ENCODE results near the gene CNIH1.
"Not testable (repeated sequence)": the region's sequence is repeated elsewhere in the genome, so short reads cannot be mapped to it uniquely, and the experiment has no call there.

Gene CNIH1

GRCh38 chr14:54420478-54421142, 20.6 kb downstream of the CNIH1 start:
- Histone ChIP-seq H3K79me2 (ENCODE audit: insufficient read depth, low read length) (no peaks in the 10 kb centered on the region), H3K4me3 (ENCODE audit: insufficient read depth, low read length, poor library complexity, severe bottlenecking) (no peak overlapping the region), H3K9me3 (ENCODE audit: insufficient read depth, low read length) (no peaks in the 10 kb centered on the region), H3K9ac (ENCODE audit: low read length) (no peak overlapping the region), H3F3A (ENCODE audit: insufficient read depth) (peaks cover 37% of the 10 kb centered on the region), H3K27ac (ENCODE audit: low read depth, low read length) (no peak overlapping the region), H3K9me2 (replicated peaks; ENCODE audit: insufficient read depth, low read length) (no peaks in the 10 kb centered on the region), H4K20me1 (ENCODE audit: low read depth, low read length) (no peaks in the 10 kb centered on the region), H3K27me3 (ENCODE audit: low read length) (no peaks in the 10 kb centered on the region), H3K4me2 (ENCODE audit: low read depth, low read length, poor library complexity, severe bottlenecking) (no peak overlapping the region), H3K36me3 (ENCODE audit: low read length) (peaks cover 24% of the 10 kb centered on the region; the same call in 1 of the 2 replicates), H2AFZ (ENCODE audit: low read depth, low read length, severe bottlenecking) (no peak overlapping the region)
- TF ChIP-seq EZH2phosphoT487 (conservative IDR thresholded peaks at IDR 0.05; ENCODE audit: low read length) (no peak), CTCF (IDR thresholded peaks at IDR 0.05; ENCODE audit: insufficient read depth, low read length, poor library complexity, severe bottlenecking) (no peak)

- Histone ChIP-seq H3K27ac (ENCODE audit: low read depth, low read length) (no peak overlapping the region), H3K36me3 (ENCODE audit: low read length) (peaks cover 54% of the 10 kb centered on the region), H3F3A (ENCODE audit: insufficient read depth) (no peaks in the 10 kb centered on the region), H3K9me2 (replicated peaks; ENCODE audit: insufficient read depth, low read length) (no peaks in the 10 kb centered on the region), H3K9ac (ENCODE audit: low read length) (no peak overlapping the region), H3K9me3 (ENCODE audit: insufficient read depth, low read length) (no peaks in the 10 kb centered on the region), H4K20me1 (ENCODE audit: low read depth, low read length) (no peaks in the 10 kb centered on the region), H3K4me2 (ENCODE audit: low read depth, low read length, poor library complexity, severe bottlenecking) (no peak overlapping the region), H3K79me2 (ENCODE audit: insufficient read depth, low read length) (no peaks in the 10 kb centered on the region), H3K4me3 (ENCODE audit: insufficient read depth, low read length, poor library complexity, severe bottlenecking) (no peak overlapping the region), H2AFZ (ENCODE audit: low read depth, low read length, severe bottlenecking) (no peak overlapping the region), H3K27me3 (ENCODE audit: low read length) (no peaks in the 10 kb centered on the region)
- TF ChIP-seq EZH2phosphoT487 (conservative IDR thresholded peaks at IDR 0.05; ENCODE audit: low read length) (no peak), CTCF (IDR thresholded peaks at IDR 0.05; ENCODE audit: insufficient read depth, low read length, poor library complexity, severe bottlenecking) (no peak)
Measured at GRCh38 chr14:54411371-54411770, 29.8 kb downstream of the CNIH1 start.

- H3K9ac ChIP-seq (ENCODE audit: low read length): no peak overlapping the region
Measured at GRCh38 chr14:54410215-54410614, 31.0 kb downstream of the CNIH1 start.

GRCh38 chr14:54403401-54404005, 37.7 kb downstream of the CNIH1 start:
- H3K79me2 ChIP-seq (ENCODE audit: insufficient read depth, low read length): peaks cover 46% of the 10 kb centered on the region
- not testable (repeated sequence) for H4K20me1 ChIP-seq (ENCODE audit: low read depth, low read length); H2AFZ ChIP-seq (ENCODE audit: low read depth, low read length, severe bottlenecking)

More at GRCh38 chr14:54410215-54410614, 31.0 kb downstream of the CNIH1 start:
- no peak overlapping the region for H3K4me3 ChIP-seq (ENCODE audit: insufficient read depth, low read length, poor library complexity, severe bottlenecking)
- H3K9me2 ChIP-seq (replicated peaks; ENCODE audit: insufficient read depth, low read length): no peaks in the 10 kb centered on the region
- H3K27ac ChIP-seq (ENCODE audit: low read depth, low read length): no peak overlapping the region
- no peaks in the 10 kb centered on the region for H3K79me2 ChIP-seq (ENCODE audit: insufficient read depth, low read length)
- H3K4me2 ChIP-seq (ENCODE audit: low read depth, low read length, poor library complexity, severe bottlenecking): no peak overlapping the region
- no peak overlapping the region for H2AFZ ChIP-seq (ENCODE audit: low read depth, low read length, severe bottlenecking)
- no peaks in the 10 kb centered on the region for H4K20me1 ChIP-seq (ENCODE audit: low read depth, low read length)
- no peaks in the 10 kb centered on the region for H3K9me3 ChIP-seq (ENCODE audit: insufficient read depth, low read length)
- H3K27me3 ChIP-seq (ENCODE audit: low read length): no peaks in the 10 kb centered on the region
- H3K36me3 ChIP-seq (ENCODE audit: low read length): peaks cover 45% of the 10 kb centered on the region
- no peak for TF ChIP-seq EZH2phosphoT487 (conservative IDR thresholded peaks at IDR 0.05; ENCODE audit: low read length)
- no peak for TF ChIP-seq CTCF (IDR thresholded peaks at IDR 0.05; ENCODE audit: insufficient read depth, low read length, poor library complexity, severe bottlenecking)
- no peaks in the 10 kb centered on the region for H3F3A ChIP-seq (ENCODE audit: insufficient read depth)

More at GRCh38 chr14:54403401-54404005, 37.7 kb downstream of the CNIH1 start:
- H3K27me3 ChIP-seq (ENCODE audit: low read length); H3K9ac ChIP-seq (ENCODE audit: low read length); H3K9me2 ChIP-seq (replicated peaks; ENCODE audit: insufficient read depth, low read length); H3K4me2 ChIP-seq (ENCODE audit: low read depth, low read length, poor library complexity, severe bottlenecking); H3K9me3 ChIP-seq (ENCODE audit: insufficient read depth, low read length); H3K4me3 ChIP-seq (ENCODE audit: insufficient read depth, low read length, poor library complexity, severe bottlenecking); H3K27ac ChIP-seq (ENCODE audit: low read depth, low read length): not testable (repeated sequence)
- Histone ChIP-seq H3K36me3 (ENCODE audit: low read length) (peaks cover 32% of the 10 kb centered on the region), H3F3A (ENCODE audit: insufficient read depth) (peaks cover 10% of the 10 kb centered on the region; the same call in 1 of the 2 replicates)

All from SU-DHL-6 (cell line).